ENCODE measurements around the gene ZNF277.

DNA sequence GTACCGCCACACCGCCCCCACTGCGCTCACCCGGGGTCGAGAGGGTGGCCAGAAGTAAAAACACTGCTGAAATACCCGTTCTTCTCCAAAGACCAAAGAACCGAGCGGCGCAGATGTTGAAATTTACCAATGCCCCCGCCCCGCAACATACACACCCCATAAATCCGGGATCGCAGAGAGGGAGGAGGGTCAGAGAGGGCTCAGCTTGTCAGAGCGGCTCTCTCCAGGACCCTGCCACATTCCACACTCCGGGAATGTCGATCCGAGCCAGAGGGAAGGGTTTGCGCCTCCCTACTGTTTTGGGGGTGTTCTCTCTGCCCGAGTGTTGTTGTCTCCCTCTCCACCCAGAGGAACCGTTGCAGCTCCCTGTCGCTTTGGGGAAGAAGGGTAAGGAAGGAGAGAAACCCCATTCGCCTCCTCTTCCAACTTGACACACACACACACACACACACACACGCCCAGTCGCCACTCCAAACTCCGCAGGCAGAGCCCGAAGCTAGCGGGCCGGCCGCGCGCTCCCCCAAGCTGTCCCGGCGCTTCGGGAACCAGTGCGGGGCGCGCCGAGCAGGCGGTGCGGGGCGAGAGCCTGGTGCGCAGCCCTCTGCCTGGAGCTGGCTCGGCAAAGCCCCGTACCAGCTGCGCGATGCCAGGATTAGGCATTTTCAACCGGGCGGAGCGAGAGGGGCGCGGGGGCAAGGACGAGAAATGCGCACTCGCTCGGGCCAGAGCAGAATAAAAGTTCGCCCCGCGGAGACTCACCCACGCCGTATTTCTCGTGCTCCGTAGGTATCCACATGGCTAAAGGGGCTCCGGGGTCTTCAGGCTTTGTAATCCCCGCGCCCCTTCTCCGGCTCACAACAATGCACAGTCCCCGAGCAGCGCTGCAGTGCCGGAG is 905 bp upstream of the ZNF277 start:
- no peak for TF ChIP-seq POLR2A (IDR thresholded peaks at IDR 0.05; ENCODE audit: low read depth)
- TF ChIP-seq, protein P1, sequence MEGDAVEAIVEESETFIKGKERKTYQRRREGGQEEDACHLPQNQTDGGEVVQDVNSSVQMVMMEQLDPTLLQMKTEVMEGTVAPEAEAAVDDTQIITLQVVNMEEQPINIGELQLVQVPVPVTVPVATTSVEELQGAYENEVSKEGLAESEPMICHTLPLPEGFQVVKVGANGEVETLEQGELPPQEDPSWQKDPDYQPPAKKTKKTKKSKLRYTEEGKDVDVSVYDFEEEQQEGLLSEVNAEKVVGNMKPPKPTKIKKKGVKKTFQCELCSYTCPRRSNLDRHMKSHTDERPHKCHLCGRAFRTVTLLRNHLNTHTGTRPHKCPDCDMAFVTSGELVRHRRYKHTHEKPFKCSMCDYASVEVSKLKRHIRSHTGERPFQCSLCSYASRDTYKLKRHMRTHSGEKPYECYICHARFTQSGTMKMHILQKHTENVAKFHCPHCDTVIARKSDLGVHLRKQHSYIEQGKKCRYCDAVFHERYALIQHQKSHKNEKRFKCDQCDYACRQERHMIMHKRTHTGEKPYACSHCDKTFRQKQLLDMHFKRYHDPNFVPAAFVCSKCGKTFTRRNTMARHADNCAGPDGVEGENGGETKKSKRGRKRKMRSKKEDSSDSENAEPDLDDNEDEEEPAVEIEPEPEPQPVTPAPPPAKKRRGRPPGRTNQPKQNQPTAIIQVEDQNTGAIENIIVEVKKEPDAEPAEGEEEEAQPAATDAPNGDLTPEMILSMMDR (IDR thresholded peaks at IDR 0.05): no peak

All from esophagus muscularis mucosa (tissue), 3 donors.